ENCODE data around the gene DNAH11. TPM values are rescaled to one million over a fixed set of nuclear protein-coding genes. Genes with fewer than 3 reads are reported as not detected.
A peak's percentile ranks its signal among the peaks of the same experiment; 100 is the strongest.
"Not testable (repeated sequence)": the region's sequence is repeated elsewhere in the genome, so short reads cannot be mapped to it uniquely, and the experiment has no call there.

The DNAH11 gene
- total RNA-seq, 1 experiment from 2014 or later: 0.91 TPM

GRCh38 chr7:21730399-21730798 lies 187.6 kb downstream of the DNAH11 start:
- Mint-ChIP-seq H3K4me3 (ENCODE audit: unreplicated experiment) (no peak overlapping the region), H3K27ac (ENCODE audit: low read depth, unreplicated experiment) (no peak overlapping the region), H3K4me1 (ENCODE audit: insufficient read depth, unreplicated experiment) (no peaks in the 10 kb centered on the region), H3K36me3 (ENCODE audit: insufficient read depth, unreplicated experiment) (no peaks in the 10 kb centered on the region), H3K9me3 (ENCODE audit: unreplicated experiment) (no peaks in the 10 kb centered on the region), H3K27me3 (ENCODE audit: insufficient read depth, unreplicated experiment) (no peaks in the 10 kb centered on the region)
- ChIA-PET POLR2A (interaction anchor here (0.7 kb wide), 1 partner anchor 21 kb away, joined by 3 read pairs; no protein-coding TSS in a partner anchor), CTCF (no interaction called here)
- intact Hi-C loops (cut with micrococcal nuclease): no loop called here
- no peak for DNase-seq (ENCODE audit: unreplicated experiment)
- no TSS peak for BruUV-seq (replicated peaks)
- TF ChIP-seq, protein P1, sequence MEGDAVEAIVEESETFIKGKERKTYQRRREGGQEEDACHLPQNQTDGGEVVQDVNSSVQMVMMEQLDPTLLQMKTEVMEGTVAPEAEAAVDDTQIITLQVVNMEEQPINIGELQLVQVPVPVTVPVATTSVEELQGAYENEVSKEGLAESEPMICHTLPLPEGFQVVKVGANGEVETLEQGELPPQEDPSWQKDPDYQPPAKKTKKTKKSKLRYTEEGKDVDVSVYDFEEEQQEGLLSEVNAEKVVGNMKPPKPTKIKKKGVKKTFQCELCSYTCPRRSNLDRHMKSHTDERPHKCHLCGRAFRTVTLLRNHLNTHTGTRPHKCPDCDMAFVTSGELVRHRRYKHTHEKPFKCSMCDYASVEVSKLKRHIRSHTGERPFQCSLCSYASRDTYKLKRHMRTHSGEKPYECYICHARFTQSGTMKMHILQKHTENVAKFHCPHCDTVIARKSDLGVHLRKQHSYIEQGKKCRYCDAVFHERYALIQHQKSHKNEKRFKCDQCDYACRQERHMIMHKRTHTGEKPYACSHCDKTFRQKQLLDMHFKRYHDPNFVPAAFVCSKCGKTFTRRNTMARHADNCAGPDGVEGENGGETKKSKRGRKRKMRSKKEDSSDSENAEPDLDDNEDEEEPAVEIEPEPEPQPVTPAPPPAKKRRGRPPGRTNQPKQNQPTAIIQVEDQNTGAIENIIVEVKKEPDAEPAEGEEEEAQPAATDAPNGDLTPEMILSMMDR (IDR thresholded peaks at IDR 0.05; ENCODE audit: unreplicated experiment): no peak

GRCh38 chr7:21731977-21732376 lies 189.1 kb downstream of the DNAH11 start:
- ChIA-PET CTCF (no interaction called here), POLR2A (no interaction called here)
- Mint-ChIP-seq H3K4me1 (ENCODE audit: insufficient read depth, unreplicated experiment) (no peaks in the 10 kb centered on the region), H3K27ac (ENCODE audit: low read depth, unreplicated experiment) (no peak overlapping the region), H3K27me3 (ENCODE audit: insufficient read depth, unreplicated experiment) (no peaks in the 10 kb centered on the region), H3K9me3 (ENCODE audit: unreplicated experiment) (no peaks in the 10 kb centered on the region), H3K36me3 (ENCODE audit: insufficient read depth, unreplicated experiment) (no peaks in the 10 kb centered on the region), H3K4me3 (ENCODE audit: unreplicated experiment) (no peak overlapping the region)
- no peak for DNase-seq (ENCODE audit: unreplicated experiment)
- intact Hi-C loops (cut with micrococcal nuclease): no loop called here
- BruUV-seq (replicated peaks): no TSS peak
- TF ChIP-seq, protein P1 (IDR thresholded peaks at IDR 0.05; ENCODE audit: unreplicated experiment): no peak

DNA sequence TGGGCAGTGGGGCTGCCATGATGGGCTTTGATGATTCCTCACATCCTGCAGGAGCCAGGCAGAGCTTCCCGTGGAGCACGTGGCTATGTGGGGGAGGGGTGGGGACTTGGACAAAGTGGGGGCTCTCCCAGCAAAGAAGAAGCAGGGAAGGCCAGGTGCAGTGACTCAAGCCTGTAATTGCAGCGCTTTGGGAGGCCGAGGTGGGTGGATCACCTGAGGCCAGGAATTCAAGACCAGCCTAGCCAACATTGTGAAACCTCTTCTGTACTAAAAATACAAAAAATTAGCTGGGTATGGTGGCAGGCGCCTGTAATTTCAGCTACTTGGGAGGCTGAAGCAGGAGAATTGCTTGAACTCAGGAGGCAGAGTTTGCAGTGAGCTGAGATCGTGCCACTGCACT lies 190.1 kb downstream of the DNAH11 start:
- H3K9me3 Mint-ChIP-seq (ENCODE audit: unreplicated experiment); CTCF ChIA-PET; H3K4me3 Mint-ChIP-seq (ENCODE audit: unreplicated experiment); H3K36me3 Mint-ChIP-seq (ENCODE audit: insufficient read depth, unreplicated experiment); H3K27me3 Mint-ChIP-seq (ENCODE audit: insufficient read depth, unreplicated experiment); H3K27ac Mint-ChIP-seq (ENCODE audit: low read depth, unreplicated experiment); H3K4me1 Mint-ChIP-seq (ENCODE audit: insufficient read depth, unreplicated experiment); BruUV-seq (replicated peaks); POLR2A ChIA-PET; intact Hi-C loops (cut with micrococcal nuclease): not testable (repeated sequence)
- DNase-seq (ENCODE audit: unreplicated experiment): peak; percentile 3

DNA sequence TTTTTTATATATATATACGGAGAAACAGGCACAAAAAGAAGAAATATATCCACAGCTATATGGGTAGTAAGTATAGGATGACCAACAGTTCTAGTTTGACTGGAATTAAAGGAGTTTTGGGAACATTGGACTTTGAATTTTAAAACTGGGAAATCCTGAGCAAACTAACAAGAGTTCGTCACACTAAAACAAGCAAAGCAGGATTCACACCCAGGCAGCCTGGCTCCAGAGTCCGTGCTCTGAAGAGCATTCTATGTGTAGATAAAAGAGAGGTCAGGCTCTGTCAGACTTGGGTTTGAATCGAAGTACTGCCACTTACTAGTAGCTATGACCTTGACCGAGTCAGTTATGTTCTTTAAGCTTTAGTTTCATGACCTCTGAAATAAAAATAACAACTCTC lies 191.0 kb downstream of the DNAH11 start:
- Mint-ChIP-seq H3K36me3 (ENCODE audit: insufficient read depth, unreplicated experiment) (no peaks in the 10 kb centered on the region), H3K4me3 (ENCODE audit: unreplicated experiment) (no peak overlapping the region), H3K27me3 (ENCODE audit: insufficient read depth, unreplicated experiment) (no peaks in the 10 kb centered on the region), H3K27ac (ENCODE audit: low read depth, unreplicated experiment) (no peak overlapping the region), H3K9me3 (ENCODE audit: unreplicated experiment) (no peaks in the 10 kb centered on the region), H3K4me1 (ENCODE audit: insufficient read depth, unreplicated experiment) (no peaks in the 10 kb centered on the region)
- POLR2A ChIA-PET: no interaction called here
- intact Hi-C loops (cut with micrococcal nuclease): no loop called here
- CTCF ChIA-PET: no interaction called here
- no peak for DNase-seq (ENCODE audit: unreplicated experiment)
- BruUV-seq (replicated peaks): no TSS peak
- TF ChIP-seq, protein P1 (IDR thresholded peaks at IDR 0.05; ENCODE audit: unreplicated experiment): no peak

GRCh38 chr7:21743493-21743892 lies 200.7 kb downstream of the DNAH11 start:
- no peak overlapping the region for H3K27ac Mint-ChIP-seq (ENCODE audit: low read depth, unreplicated experiment)
- no TSS peak for BruUV-seq (replicated peaks)
- no peaks in the 10 kb centered on the region for H3K9me3 Mint-ChIP-seq (ENCODE audit: unreplicated experiment)
- no peak for DNase-seq (ENCODE audit: unreplicated experiment)
- H3K27me3 Mint-ChIP-seq (ENCODE audit: insufficient read depth, unreplicated experiment): no peaks in the 10 kb centered on the region
- no peak overlapping the region for H3K4me3 Mint-ChIP-seq (ENCODE audit: unreplicated experiment)
- TF ChIP-seq, protein P1 (IDR thresholded peaks at IDR 0.05; ENCODE audit: unreplicated experiment): no peak
- ChIA-PET POLR2A (no interaction called here), CTCF (no interaction called here)
- H3K4me1 Mint-ChIP-seq (ENCODE audit: insufficient read depth, unreplicated experiment): no peaks in the 10 kb centered on the region
- no peaks in the 10 kb centered on the region for H3K36me3 Mint-ChIP-seq (ENCODE audit: insufficient read depth, unreplicated experiment)
- intact Hi-C loops (cut with micrococcal nuclease): no loop called here

Measured in MCF 10A (cell line).